ENCODE data around the gene ABR.

DNA sequence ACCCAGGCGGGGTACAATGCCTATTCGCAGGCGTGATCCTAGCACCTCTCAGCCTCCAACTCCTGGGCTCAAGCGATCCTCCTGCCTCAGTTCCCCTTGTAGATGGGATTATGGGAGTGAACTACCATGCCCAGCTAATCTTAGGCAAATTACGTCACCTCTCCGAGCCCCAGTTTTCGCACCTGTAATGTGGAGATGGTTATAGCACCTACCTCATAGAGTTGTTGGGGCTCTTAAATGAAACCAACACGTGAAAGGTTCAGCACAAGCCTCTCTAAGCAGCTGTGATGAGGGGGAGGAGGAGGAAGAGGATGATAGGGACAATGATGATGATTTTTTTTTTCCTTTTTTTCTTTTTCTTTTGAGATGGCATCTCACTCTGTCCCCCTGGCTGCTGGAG, 59.9 kb downstream of the ABR start:
- TF ChIP-seq CTCF (conservative IDR thresholded peaks at IDR 0.05; ENCODE audit: low read depth, low read length) (no peak), EZH2phosphoT487 (IDR thresholded peaks at IDR 0.05; ENCODE audit: borderline replicate concordance, low read length) (no peak), EZH2 (IDR thresholded peaks at IDR 0.05; ENCODE audit: low read length, unreplicated experiment) (no peak)
